HL-60 (cell line): ENCODE results near the gene KRTAP10-11.

ENCODE experiments used
- DNase-seq, 2 experiments: peaks; one replicate each; pipeline ENCODE4 v3.0.0-alpha.2; 2010 to 2020; ENCODE audit warnings: low read depth in 1 of 2, low spot score in 1 of 2
- H3K27ac ChIP-seq: fragments of 250-450 bp; sonication (Bioruptor Pico); replicated peaks from 2 replicates; pipeline ENCODE4 v1.5.1; 2020; ENCODE audit warnings: mild to moderate bottlenecking, moderate library complexity
- H3K27me3 ChIP-seq: fragments of 250-450 bp; sonication (Bioruptor Pico); 2 replicates; pipeline ENCODE4 v1.5.1; 2021; ENCODE audit warnings: mild to moderate bottlenecking, moderate library complexity; ENCODE audit not compliant: insufficient read depth, poor library complexity, severe bottlenecking
- H3K4me3 ChIP-seq: replicated peaks from 2 replicates; pipeline ENCODE4 v1.5.1; 2011; ENCODE audit warnings: mild to moderate bottlenecking, control low read depth, low read length; ENCODE audit not compliant: insufficient read depth
- CTCF ChIP-seq: IDR thresholded peaks from one replicate; pipeline ENCODE4 v1.5.1; 2011; ENCODE audit warnings: low read length, control low read depth, inconsistent platforms; ENCODE audit not compliant: insufficient read depth
- GABPA ChIP-seq: IDR thresholded peaks from 2 replicates; pipeline ENCODE4 v1.6.1; 2012; ENCODE audit warnings: low read depth
- POLR2AphosphoS5 ChIP-seq: IDR thresholded peaks from 2 replicates; pipeline ENCODE4 v1.6.1; 2012; ENCODE audit warnings: low read depth
- SPI1 ChIP-seq: IDR thresholded peaks from 2 replicates; pipeline ENCODE4 v1.6.1; 2012; ENCODE audit warnings: low read depth, mild to moderate bottlenecking, borderline replicate concordance
- TF ChIP-seq, protein P1 (sequence below): IDR thresholded peaks from 2 replicates; pipeline ENCODE4 v1.6.1; 2012; ENCODE audit warnings: low read depth; ENCODE audit not compliant: insufficient replicate concordance

The KRTAP10-11 gene

GRCh38 chr21:44613386-44614155, 32.6 kb upstream of the KRTAP10-11 start:
- Histone ChIP-seq H3K27me3 (no peaks in the 10 kb centered on the region), H3K27ac (no peak overlapping the region), H3K4me3 (no peak overlapping the region)
- no peak for TF ChIP-seq GABPA
- no peak for TF ChIP-seq CTCF
- TF ChIP-seq, protein P1, sequence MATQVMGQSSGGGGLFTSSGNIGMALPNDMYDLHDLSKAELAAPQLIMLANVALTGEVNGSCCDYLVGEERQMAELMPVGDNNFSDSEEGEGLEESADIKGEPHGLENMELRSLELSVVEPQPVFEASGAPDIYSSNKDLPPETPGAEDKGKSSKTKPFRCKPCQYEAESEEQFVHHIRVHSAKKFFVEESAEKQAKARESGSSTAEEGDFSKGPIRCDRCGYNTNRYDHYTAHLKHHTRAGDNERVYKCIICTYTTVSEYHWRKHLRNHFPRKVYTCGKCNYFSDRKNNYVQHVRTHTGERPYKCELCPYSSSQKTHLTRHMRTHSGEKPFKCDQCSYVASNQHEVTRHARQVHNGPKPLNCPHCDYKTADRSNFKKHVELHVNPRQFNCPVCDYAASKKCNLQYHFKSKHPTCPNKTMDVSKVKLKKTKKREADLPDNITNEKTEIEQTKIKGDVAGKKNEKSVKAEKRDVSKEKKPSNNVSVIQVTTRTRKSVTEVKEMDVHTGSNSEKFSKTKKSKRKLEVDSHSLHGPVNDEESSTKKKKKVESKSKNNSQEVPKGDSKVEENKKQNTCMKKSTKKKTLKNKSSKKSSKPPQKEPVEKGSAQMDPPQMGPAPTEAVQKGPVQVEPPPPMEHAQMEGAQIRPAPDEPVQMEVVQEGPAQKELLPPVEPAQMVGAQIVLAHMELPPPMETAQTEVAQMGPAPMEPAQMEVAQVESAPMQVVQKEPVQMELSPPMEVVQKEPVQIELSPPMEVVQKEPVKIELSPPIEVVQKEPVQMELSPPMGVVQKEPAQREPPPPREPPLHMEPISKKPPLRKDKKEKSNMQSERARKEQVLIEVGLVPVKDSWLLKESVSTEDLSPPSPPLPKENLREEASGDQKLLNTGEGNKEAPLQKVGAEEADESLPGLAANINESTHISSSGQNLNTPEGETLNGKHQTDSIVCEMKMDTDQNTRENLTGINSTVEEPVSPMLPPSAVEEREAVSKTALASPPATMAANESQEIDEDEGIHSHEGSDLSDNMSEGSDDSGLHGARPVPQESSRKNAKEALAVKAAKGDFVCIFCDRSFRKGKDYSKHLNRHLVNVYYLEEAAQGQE: no peak
- TF ChIP-seq SPI1: no peak
- TF ChIP-seq POLR2AphosphoS5: no peak
- DNase-seq: no peak

DNA sequence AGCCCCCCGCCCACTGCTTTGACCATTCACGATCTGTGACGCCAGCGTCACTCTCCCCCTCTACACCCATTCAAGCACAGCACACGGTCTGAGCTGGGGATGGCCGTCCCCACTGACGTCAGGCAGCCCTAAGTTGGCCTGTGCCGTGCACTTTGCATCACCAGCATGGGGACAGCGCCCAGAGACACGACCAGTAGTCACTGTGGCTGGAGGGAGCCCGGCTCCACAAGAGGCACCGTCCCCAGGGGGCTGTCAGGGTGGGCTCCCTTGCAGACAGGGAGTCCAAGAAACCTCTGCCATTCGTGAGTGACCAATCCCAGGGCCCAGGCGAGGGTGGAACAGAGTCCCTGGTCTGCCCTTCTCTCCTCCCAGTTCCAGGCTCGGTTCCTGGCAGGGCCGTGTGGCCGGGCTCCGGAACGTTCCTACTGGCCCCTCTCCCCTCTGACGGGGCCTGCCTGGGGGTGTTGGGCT, 32.0 kb upstream of the KRTAP10-11 start:
- DNase-seq: no peak
- Histone ChIP-seq H3K27me3 (no peaks in the 10 kb centered on the region), H3K27ac (no peak overlapping the region), H3K4me3 (no peak overlapping the region)
- TF ChIP-seq, protein P1: no peak
- TF ChIP-seq SPI1 (no peak), GABPA (no peak), CTCF (no peak), POLR2AphosphoS5 (no peak)

DNA sequence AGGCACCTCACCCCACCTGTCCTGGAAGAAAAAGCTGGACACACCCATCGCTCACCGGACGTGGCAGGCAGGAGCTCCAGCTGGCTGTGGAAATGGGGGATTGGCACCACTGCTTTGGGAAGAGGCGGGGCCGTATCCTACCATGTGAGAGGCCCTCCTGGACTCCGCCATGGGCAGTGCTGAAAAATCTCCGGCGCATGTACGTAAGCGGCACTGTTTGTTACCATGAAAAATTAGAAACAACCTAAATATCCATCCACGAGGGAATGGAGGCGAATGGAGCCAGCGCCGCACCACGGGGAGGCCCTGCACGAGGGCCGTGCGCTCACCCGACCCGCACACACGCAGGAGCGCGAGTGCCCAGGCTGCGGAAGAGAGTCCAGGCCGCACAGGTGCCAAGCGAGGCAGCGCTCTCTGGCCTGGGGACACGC, 31.2 kb upstream of the KRTAP10-11 start:
- Histone ChIP-seq H3K27me3 (no peaks in the 10 kb centered on the region), H3K4me3 (no peak overlapping the region), H3K27ac (no peak overlapping the region)
- no peak for DNase-seq
- TF ChIP-seq GABPA (no peak), SPI1 (no peak), POLR2AphosphoS5 (no peak), CTCF (no peak)
- TF ChIP-seq, protein P1: no peak
